ENCODE results near the gene IFNA17. TPM values are rescaled to one million over a fixed set of nuclear protein-coding genes. Genes with fewer than 3 reads are reported as not detected.
A peak's percentile ranks its signal among the peaks of the same experiment; 100 is the strongest.
"Not testable (repeated sequence)": the region's sequence is repeated elsewhere in the genome, so short reads cannot be mapped to it uniquely, and the experiment has no call there.

The IFNA17 gene
- total RNA-seq, 1 donor from 2014 or later = not detected

DNA sequence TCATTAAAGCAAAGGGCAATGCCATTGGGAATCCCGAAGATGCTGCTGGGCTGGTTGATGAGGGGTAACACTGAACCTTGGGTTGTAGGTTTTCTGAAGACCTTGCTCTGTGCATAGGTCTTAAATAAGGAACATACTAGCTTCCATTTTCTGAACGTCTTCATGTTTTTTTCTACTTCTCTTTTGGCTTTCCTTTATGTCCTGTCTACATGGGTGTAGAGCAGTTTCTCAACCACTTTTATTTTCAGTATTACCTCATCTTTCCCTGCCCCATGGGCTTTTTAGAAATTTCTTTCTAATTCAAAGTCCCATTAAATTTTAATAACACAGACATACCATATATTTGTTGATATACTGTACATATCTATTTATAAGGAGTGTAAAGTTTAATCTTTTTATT, 11.9 kb upstream of the IFNA17 start, which contains the start of gene IFNA14:
Gene IFNA14 (minus strand): TSS at position 95 of the 400 bp plus-strand sequence. CDS start 70 bp downstream, at position 25.
- Mint-ChIP-seq H3K27ac (ENCODE audit: unreplicated experiment) (no peak within 1 kb of the TSS), H3K36me3 (ENCODE audit: low read depth) (no peaks in the 10 kb centered on the region), H3K27me3 (ENCODE audit: low read depth) (peaks cover 45% of the 10 kb centered on the region), H3K9me3 (ENCODE audit: low read depth) (no peaks in the 10 kb centered on the region), H3K4me3 (ENCODE audit: unreplicated experiment) (no peak within 1 kb of the TSS), H3K4me1 (ENCODE audit: low read depth) (no peaks in the 10 kb centered on the region)
- no peak for DNase-seq (ENCODE audit: low spot score)
- TF ChIP-seq, protein P1, sequence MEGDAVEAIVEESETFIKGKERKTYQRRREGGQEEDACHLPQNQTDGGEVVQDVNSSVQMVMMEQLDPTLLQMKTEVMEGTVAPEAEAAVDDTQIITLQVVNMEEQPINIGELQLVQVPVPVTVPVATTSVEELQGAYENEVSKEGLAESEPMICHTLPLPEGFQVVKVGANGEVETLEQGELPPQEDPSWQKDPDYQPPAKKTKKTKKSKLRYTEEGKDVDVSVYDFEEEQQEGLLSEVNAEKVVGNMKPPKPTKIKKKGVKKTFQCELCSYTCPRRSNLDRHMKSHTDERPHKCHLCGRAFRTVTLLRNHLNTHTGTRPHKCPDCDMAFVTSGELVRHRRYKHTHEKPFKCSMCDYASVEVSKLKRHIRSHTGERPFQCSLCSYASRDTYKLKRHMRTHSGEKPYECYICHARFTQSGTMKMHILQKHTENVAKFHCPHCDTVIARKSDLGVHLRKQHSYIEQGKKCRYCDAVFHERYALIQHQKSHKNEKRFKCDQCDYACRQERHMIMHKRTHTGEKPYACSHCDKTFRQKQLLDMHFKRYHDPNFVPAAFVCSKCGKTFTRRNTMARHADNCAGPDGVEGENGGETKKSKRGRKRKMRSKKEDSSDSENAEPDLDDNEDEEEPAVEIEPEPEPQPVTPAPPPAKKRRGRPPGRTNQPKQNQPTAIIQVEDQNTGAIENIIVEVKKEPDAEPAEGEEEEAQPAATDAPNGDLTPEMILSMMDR (IDR thresholded peaks at IDR 0.05) = no peak

DNA sequence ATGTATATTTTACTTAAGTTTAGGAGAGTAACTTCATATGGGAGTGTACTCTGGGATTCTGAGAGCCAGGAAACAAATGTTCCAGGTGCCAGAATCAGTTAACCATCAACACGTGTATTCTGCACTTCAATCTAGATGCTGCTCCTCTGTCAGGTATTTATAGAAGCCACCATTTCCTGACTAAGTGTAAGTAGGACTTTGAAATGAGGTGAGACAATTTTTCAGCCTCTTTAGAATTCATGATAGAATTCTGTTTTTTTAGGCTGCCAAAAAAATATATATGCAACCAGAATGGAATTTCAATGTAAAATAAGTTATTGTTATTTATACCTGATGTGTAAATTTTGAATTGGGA, 8.3 kb upstream of the IFNA17 start:
- not testable (repeated sequence) for H3K4me1 Mint-ChIP-seq (ENCODE audit: low read depth); H3K27ac Mint-ChIP-seq (ENCODE audit: unreplicated experiment); H3K9me3 Mint-ChIP-seq (ENCODE audit: low read depth); DNase-seq (ENCODE audit: low spot score); H3K4me3 Mint-ChIP-seq (ENCODE audit: unreplicated experiment); H3K36me3 Mint-ChIP-seq (ENCODE audit: low read depth)
- H3K27me3 Mint-ChIP-seq (ENCODE audit: low read depth) = peaks cover 32% of the 10 kb centered on the region

DNA sequence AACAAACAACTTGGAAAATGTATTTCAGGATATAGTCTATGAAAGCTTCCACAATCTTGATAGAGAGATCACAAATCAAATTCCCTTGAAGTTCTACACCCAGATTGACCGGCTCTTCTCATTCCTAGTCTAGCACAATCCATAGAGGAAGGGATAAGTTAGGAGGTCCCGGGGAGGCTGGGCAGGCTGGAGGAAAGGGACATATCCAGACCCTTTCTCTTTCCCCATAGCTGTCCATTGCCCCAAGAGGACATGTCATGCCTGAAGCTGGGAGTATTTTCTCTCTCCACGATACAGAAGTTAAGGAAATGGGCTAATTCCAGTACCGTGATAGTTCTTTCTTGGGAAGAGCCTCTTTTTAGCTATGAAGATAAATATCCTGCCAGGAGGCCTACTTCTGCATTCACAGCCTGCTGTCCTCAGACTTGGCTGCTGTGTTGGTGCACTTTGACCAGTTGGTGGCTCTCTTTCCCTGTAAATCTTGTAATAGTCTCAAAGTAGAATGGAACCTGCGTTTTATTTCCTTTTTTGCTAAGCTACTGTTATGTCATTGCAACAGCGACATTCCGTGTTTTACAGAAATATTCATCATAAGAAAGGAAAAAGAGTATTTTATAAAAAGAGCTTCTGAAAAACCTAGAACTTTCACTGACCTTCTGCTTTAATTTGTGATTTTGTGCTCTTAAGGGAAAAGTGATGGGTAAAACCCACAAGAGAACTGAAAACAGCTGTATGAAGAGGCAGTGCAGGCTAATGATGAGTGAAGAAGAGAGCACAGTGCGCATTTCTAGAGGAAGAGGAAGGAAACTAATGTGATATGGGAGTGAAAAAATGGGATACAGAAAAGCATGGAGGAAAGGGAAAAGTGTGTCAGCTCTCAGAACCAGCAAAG, 7.7 kb upstream of the IFNA17 start:
- not testable (repeated sequence) for H3K4me1 Mint-ChIP-seq (ENCODE audit: low read depth)

DNA sequence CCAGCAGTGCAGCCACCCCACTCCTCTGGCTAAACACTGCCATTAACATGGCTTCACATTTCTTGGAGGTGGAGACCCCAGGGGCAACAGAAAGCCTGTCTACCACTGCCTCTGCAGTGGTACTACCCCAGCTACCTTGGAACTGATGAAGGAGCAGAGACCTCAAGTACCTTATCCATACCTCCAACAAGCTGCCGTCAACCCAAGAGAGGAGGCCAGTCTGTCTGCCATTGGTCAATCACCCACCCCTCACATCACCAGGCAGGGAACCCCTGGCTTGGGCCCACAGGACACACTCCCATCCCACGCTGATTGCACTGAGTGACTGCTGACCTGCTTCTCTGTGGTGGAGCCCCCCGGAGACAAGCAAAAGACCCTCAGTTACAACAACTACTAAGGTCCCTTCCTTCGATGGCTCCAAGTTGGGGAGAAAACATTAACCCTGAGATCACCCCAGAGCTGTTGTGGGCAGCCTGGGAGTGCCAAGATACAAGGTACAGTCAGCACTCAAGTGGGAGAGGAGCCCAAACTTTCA, 6.2 kb upstream of the IFNA17 start:
- Mint-ChIP-seq H3K9me3 (ENCODE audit: low read depth) (no peaks in the 10 kb centered on the region), H3K27ac (ENCODE audit: unreplicated experiment) (no peak overlapping the region), H3K27me3 (ENCODE audit: low read depth) (peaks cover 35% of the 10 kb centered on the region), H3K4me3 (ENCODE audit: unreplicated experiment) (no peak overlapping the region), H3K4me1 (ENCODE audit: low read depth) (no peaks in the 10 kb centered on the region), H3K36me3 (ENCODE audit: low read depth) (no peaks in the 10 kb centered on the region)
- TF ChIP-seq, protein P1 (IDR thresholded peaks at IDR 0.05) = no peak
- DNase-seq (ENCODE audit: low spot score) = no peak

More for the DNA sequence above, 7.7 kb upstream of the IFNA17 start:
- H3K36me3 Mint-ChIP-seq (ENCODE audit: low read depth); H3K4me3 Mint-ChIP-seq (ENCODE audit: unreplicated experiment); DNase-seq (ENCODE audit: low spot score); H3K9me3 Mint-ChIP-seq (ENCODE audit: low read depth); H3K27ac Mint-ChIP-seq (ENCODE audit: unreplicated experiment): not testable (repeated sequence)
- H3K27me3 Mint-ChIP-seq (ENCODE audit: low read depth) = peaks cover 37% of the 10 kb centered on the region
- TF ChIP-seq, protein P1 (IDR thresholded peaks at IDR 0.05) = peak; percentile 78

DNA sequence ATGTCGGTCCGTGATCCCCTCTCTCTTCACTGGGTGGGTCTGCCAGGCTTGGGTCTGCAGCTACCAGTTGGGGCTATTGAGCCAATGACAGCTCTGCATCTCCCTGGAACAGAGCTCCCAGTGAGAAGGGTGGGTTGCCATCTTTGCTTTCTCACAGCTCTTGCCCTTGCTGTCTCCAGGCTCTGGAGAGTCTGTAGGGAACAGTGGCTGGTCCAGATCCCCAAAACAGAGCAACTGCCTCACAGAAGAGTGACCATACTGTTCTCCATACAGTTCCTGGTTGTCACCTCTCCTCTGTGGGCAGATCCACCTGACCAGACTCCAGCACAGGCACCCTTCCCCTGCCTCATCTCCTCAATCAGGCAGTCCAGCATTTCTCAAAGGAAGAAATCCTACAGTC, 5.2 kb upstream of the IFNA17 start:
- Mint-ChIP-seq H3K27ac (ENCODE audit: unreplicated experiment) (no peak overlapping the region), H3K4me1 (ENCODE audit: low read depth) (no peaks in the 10 kb centered on the region)

DNA sequence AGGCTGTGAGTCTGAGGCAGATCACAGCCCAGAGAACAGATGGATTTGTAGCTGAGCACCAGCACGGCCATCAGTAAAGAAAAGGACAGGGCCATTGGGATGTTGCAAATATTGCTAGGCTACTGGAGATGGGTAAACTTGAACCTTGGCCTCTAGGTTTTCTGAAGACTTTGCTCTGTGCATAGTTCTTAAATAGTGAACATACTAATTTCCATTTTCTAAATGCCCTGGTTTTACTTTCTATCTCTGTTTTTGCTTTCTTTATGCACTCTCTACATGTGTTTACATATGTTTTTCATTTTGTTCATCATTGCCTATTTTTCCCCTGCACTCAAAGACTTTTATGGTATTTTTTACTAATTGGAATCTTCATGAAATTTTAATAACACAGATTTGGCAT, 10.8 kb downstream of the IFNA17 start, which contains the start of gene IFNA16:
Gene IFNA16 (minus strand): TSS at position 101 of the 400 bp plus-strand sequence. CDS start 6 bp downstream, at position 95.
- DNase-seq (ENCODE audit: low spot score); H3K9me3 Mint-ChIP-seq (ENCODE audit: low read depth); H3K4me3 Mint-ChIP-seq (ENCODE audit: unreplicated experiment); H3K4me1 Mint-ChIP-seq (ENCODE audit: low read depth); H3K36me3 Mint-ChIP-seq (ENCODE audit: low read depth); H3K27ac Mint-ChIP-seq (ENCODE audit: unreplicated experiment): not testable (repeated sequence)
- peaks cover 41% of the 10 kb centered on the region for H3K27me3 Mint-ChIP-seq (ENCODE audit: low read depth)

More for the DNA sequence above, 5.2 kb upstream of the IFNA17 start:
- H3K27me3 Mint-ChIP-seq (ENCODE audit: low read depth) = peaks cover 30% of the 10 kb centered on the region
- no peaks in the 10 kb centered on the region for H3K36me3 Mint-ChIP-seq (ENCODE audit: low read depth)
- TF ChIP-seq, protein P1 (IDR thresholded peaks at IDR 0.05) = no peak
- H3K9me3 Mint-ChIP-seq (ENCODE audit: low read depth) = no peaks in the 10 kb centered on the region
- H3K4me3 Mint-ChIP-seq (ENCODE audit: unreplicated experiment) = no peak overlapping the region
- DNase-seq (ENCODE audit: low spot score) = no peak

All from chondrocyte (in vitro differentiated cells).